GM19328 (cell line): Measurements from ENCODE around the gene HSD17B3.
"Not testable (repeated sequence)": the region's sequence is repeated elsewhere in the genome, so short reads cannot be mapped to it uniquely, and the experiment has no call there.

Experiments used
- ATAC-seq: cut with Tn5 transposase; IDR thresholded peaks from one replicate; pipeline ENCODE4 v1.9.1; 2021; ENCODE audit warnings: mild to moderate bottlenecking, moderate library complexity; ENCODE audit not compliant: unreplicated experiment

HSD17B3 gene

DNA sequence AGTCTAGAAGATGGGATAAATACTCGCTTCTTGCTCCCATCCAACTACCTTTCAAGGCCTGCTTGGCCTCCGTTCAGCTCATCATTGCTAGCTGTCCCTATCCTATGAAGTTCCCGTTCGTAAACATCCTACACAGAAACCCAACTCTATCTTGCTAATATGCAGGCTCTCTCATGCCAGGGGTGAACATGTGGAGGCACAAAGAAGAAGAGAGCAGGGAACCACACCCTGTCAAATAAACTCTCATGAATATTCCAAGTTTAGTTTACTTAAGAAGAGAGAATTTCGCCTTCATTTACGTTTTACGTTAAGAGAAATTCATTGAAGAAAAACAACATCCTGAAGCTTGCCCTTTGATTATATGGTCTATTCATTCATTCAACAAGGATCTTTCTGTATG is 7.9 kb upstream of the HSD17B3 start:
- no peak for ATAC-seq

DNA sequence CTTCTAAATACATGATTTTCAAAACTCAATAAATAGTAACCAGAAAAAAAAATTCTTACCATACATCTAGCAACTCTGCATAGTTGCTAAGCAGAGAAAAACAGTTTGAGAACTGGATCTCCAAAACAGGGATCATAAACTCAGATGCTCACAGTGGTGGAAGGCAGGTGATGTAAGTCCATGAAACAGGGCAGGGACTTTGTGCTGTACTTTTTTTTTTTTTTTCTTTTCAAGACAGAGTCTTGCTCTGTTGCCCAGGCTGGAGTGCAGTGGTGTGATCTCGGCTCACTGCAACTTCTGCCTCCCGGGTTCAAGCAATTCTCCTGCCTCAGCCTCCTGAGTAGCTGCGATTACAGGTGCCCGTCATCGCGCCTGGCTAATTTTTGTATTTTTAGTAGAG is 5.0 kb upstream of the HSD17B3 start:
- ATAC-seq: not testable (repeated sequence)

DNA sequence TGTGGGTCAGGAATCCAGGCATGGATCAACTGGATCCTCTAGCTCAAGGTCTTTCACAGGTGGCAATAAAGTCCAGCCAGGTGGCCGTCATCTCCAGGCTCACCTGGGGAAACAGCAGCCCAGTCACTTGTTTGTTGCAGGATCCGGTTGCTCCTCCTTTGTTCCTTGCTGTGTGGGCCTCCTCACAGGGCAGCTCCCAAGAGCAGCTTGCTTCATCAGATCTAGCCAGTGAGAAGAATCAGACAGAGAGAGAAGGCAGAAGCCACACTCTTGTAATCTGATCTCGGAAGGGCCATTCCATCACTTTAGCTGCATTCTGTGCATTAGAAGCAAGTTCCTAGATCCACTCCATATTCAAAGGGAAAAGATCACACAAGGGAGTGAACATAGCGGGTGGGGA is 3.2 kb upstream of the HSD17B3 start:
- no peak for ATAC-seq

DNA sequence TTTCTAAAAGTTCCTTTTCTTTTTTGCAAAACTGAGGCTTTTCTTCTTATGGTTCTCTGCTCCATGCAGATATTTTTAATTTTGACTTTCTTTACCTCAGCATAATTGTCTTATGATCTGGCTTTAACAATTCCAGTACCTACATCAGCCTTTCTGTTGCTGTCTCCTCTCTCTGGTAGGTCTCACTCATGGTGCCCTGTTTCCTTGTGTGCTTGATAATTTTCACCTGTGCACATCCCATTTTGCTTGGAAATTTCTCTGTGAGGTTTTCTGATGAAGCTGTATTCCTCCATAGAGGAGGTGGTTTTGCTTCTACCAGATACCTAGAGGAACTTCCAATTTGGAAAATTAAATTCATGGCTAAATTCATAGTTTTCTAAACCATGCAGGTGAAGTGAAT is 2.3 kb upstream of the HSD17B3 start:
- no peak for ATAC-seq

DNA sequence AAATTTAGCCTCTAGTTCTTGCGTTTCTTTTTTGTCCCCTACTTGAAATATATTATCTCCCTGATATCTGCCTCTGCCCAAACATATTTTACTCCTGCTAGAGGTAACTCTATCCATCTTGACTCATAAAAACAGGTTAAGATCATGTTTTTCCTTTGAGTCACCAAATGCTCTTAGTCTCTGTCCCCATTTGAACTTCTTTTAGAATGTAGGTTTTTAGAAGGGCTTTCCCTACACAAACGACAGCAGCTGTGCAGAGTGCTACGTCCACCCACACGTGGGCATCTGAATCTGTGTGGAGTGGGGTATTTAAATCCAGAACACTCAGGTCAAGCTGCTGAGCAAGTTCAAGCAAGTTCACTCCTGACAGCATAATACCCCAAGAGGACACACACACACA is 2.2 kb downstream of the HSD17B3 start:
- no peak for ATAC-seq

DNA sequence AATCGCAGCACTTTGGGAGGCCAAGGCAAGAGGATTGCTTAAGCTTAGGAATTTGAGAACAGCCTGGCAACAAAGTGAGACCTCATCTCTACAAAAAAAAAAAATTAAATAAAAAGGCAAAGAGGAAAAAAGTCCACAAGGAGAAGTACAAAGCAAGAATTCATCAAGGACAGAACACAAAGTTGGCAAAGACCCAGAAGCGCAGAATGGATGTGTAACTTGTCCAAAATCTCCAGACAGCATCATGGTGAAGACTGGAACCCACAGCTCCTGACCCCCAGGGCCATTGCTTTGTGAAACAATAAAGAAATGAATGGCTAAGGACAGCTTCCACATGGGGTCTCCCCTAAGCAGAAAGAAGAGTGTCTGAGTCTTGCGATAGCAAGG is 7.8 kb downstream of the HSD17B3 start:
- ATAC-seq: no peak

DNA sequence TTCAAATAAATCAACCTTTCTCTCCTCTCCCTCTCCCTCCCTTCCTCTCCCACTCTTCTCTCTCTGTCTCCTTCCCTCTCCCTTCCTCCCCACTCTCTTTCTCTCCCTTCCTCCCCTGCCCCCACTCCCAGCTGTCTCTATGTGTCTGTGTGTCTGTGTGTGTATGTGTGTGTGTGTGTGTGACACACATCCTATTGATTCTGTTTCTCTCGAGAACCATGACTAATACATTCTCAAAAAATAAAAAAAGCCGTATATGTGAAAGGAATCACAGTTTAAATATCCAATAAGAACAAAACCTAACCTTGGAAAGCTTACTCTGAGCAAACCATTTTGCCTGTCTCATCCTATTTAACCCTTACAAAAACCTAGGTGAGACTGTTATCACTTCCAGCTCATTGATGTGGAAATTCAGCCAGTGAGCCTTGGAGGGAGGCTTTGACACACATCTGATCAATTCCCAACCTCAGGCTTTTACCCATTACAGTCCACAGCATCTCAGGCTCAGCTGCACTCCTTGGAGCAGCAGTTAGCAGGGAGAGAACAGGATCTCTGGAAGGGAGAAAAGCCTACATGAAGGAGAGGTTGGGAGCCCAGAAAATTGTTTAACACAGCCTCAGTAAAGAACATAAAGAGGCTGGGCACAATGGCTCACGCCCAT is 8.3 kb downstream of the HSD17B3 start:
- ATAC-seq: no peak

DNA sequence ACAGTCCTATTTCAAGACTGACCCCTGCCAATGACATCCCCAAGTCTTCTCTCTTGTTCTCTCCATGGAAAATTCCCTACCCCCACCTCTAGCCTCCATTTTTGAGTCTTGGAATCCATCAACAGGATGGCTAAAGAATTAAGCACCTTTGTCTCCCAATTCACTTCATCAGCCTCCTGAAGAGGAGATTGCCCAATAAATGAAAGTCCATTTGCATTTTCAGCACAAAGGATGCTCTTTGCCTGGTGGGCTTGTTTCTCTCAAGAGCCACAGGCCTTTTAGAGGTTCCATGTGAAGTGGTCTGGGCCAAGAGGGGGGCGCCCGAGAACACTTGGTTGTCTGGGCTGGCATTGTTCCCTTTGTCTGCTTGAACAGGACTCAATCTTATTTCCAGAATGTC is 12.6 kb downstream of the HSD17B3 start:
- ATAC-seq: no peak

DNA sequence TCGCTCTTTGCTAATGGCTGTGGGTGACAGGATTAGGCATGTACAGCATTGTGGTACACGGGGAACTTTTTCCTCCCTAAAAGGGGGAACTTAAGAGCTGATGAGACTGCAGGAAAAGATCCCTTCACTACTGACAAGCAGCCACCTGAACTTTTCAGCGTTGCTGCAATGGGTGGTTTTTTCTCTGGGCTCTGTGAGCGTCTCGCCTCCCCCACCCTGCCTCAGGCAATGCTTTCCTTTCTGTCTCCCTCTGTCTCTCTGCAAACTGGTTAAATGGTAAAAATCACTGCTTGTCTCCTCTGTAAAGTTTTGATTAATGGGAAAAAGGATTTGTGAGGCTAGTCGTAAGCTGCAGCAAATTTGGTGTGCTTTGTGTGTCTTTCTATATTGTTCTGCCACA is 20.3 kb downstream of the HSD17B3 start:
- no peak for ATAC-seq

DNA sequence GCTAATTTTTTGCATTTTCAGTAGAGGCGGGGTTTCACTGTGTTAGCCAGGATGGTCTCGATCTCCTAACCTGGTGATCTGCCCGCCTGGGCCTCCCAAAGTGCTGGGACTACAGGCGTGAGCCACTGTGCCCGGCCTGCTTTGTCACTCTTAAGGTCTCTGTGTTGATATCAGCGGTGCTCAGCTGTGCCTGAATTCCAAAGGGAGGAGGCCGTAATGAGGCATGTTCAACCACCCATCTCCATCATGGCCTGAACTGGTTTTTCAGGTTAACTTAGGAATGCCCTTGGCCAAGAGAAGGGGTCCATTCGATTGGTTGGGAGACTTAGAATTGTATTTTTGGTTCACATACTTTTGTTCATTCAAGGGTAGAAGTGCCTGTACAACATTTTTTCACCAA is 22.0 kb downstream of the HSD17B3 start:
- ATAC-seq: no peak

DNA sequence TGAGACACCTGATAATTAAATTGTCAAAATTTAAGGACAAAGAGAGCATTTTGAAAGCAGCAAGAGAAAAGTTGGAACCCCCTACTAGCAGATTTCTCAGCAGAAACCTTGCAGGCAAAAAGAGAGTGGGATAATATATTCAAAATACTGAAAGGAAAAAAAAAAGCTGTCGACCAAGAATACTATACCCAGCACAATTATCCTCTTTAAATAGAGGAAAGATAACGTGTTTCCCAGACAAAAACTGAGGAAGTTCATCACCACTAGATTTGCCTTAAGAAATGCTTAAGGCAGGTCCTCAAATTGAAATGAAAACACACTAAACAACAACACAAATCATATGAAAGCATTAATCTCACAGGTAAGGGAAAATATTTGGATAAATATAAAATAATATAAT is 27.0 kb downstream of the HSD17B3 start:
- no peak for ATAC-seq

DNA sequence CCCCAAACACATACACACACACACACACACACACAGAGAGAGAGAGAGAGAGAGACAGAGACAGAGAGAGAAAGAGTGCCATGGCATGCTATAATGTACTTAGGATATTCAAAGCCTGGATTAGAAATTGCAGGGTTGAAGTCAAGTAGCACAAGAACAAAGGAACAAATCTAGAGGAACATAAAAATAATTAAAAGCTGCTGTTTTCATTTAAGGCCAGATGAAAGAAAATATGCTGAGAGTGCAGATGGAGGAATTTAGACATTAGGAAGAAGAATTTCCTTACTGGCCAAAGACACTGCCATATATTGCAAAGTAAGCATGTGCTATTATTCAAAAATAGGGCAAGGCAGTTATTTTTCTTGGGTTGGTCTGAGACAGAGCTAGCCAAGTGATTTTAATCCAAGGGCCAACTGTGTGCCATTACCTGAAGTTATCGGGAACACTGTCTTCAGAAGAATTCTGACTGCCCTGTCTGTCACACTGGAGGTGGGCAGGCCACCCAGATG is 31.7 kb downstream of the HSD17B3 start:
- no peak for ATAC-seq

DNA sequence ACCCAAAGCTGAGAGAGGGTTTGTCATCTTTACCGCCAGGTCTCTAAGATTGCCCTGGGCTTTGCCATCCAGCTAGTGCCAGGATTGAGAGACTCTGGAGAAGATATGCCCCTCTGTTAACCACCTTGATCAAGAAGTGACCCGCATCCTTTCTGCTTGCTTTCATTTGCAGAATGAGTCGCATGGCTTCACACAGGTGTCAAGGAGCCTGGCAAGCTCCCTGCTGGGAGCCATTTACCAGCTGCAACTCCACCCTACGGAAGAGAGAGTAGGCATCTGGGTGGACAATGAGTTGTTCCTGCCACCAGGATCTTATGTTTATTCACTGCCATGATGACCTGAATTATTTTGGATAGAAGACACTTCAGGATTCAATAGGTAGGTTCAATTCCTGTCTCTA is 43.0 kb downstream of the HSD17B3 start:
- no peak for ATAC-seq

DNA sequence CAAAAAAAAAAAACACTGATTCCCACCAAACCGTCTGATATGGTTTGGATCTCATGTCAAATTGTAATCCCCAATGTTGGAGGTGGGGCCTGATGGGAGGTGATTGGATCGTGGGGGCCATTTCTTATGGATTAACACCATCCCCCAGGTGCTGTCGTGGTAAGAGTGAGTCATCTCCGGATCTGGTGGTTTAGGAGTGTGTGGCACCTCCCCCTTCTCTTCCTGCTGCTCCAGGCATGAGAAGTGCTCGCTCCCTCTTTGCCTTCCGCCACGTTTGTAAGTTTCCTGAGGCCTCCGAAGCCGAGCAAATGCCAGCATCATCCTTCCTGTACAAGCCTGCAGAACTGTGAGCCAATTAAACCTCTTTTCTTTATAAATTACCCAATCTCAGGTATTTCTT is 45.2 kb downstream of the HSD17B3 start:
- ATAC-seq: no peak

DNA sequence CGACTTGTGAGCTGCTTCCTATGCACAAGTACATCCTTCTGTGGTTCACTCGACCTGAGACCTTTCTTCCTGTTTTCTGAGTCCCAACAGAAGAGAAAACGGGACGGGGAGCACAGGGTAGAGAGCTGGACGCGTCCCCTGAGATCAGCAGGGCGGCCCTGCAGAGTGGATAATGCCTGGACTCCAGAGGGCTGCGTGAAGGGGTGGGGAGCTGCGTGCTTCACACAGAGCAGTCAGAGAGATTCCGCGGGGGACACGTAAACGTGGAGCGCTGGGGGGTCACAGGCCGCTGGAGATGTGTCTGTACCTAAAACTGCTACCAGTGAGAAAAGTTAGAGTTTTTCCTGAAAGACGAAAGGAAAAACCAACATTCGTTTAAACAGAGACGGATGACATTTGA is 46.3 kb downstream of the HSD17B3 start:
- no peak for ATAC-seq

DNA sequence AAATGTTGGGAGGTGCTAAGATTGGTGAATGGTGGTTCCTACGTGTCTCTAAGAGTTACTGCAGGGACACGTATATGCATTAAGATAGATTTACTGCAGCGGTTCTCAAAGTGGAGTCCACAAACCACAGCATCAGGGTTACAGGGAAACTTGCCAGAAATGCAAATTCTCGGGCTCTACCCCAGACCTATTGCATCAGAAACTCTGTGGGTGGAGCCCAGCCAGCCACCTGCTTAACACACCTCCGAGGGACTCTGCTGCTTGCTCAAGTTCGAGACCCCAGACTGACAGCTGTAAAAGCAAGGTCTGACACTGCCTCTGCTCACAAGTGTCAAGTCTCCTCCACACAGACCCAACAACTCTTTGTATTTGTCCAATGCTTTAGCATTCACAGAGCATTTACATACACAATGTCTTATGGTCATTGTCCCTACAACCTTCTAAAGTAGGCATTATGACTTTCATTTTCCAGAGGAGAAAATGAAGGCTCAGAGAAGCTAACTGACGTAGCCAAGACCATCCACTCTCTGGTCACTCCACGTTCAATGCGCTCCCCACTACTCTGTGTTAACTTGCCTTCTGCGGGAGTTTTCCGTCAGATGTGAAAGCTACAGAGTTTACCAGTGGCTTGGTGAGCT is 48.8 kb downstream of the HSD17B3 start:
- ATAC-seq: no peak

DNA sequence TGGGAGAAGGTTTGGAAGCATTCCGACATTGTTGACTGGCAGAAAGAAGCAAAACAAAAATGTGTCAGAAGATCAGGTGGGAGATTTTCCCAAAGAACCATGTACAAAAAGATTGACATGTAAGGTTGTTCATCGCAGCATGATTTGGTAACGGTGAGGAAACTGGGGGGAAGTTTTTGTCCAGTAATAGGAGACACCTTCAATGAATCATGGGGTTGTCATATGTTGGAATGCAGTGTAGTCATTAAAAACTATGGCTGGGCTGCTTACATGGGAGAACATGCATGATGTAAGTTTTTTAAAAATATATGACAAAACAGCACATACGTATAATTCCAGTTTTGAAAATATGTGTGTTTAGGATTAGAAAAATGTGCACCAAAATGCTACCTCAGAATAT is 50.5 kb downstream of the HSD17B3 start:
- no peak for ATAC-seq

DNA sequence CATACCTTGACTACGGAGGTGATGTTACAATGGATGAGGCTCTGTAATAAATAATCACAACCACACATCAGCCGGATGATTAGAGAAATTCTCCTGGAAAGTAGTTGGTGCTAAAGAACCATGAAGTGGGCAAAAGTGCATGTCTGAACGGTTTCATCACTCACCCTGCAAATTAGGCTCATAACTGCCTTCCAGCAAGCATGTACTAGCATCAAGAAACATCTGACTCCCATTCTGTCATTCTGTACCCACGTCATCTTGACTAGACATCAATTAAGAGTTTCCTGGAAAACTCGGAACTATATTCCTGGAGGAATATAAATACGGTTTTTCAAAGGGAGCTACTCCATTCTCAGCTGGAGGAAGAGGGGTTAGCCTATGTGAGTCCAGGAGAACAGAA is 52.2 kb downstream of the HSD17B3 start:
- no peak for ATAC-seq

DNA sequence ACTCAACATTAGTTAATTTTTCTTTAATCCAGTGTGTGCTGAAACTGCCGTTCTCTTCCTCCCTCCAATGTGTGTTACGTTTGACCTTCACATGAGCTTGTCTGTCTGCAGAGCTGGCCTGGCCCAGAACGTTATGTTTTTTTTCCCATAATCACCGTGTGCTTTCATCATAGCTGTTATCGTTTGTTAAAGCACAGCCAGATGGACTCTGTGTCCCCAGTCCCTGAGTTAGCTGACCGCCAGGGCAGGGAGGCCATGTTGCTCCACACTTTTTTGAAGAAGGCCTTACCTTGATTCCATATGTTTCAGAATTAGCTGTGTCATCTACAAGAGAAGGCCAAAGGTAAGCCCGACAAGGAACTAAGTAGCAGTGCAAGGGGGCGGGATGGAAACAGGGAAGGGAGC is 55.7 kb downstream of the HSD17B3 start:
- no peak for ATAC-seq

DNA sequence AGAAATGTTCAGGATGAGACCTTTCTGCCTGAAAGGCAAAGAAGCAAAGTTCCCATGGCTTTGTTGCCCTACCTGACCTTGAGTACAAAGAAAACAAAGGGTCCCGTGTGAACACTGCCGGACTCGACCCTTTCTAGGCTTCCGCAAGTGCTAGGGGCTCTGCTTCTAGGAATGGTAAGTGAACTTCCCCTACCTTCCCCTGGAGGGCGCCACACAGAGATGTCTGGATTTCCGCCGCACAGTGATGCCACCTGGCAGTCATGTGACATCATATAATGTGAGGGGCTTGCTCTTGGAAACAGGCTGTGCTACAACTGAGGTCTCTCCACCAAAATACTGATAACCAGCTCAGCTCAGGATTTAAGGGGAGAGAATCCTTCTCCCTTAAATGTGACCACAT is 56.6 kb downstream of the HSD17B3 start:
- ATAC-seq: no peak

DNA sequence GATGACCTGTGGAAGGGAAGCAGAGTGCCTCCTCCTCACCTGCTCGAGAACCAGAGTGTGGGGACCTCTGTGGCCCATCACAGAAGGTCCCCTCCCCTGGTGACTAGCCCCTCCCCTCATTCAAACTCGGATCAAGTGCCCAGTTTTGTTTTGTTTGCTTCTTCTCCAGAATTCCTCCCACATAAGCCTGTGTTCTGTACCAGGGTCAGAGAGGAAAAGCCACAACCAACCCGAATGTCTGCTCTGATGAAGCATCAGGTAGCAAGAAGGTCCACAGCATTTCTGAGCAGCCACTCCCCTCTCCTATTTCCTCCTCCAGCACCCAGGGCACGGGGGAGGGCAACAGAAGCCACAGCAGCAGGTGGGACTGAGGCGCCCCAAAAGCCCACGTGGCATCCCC is 58.2 kb downstream of the HSD17B3 start:
- no peak for ATAC-seq

DNA sequence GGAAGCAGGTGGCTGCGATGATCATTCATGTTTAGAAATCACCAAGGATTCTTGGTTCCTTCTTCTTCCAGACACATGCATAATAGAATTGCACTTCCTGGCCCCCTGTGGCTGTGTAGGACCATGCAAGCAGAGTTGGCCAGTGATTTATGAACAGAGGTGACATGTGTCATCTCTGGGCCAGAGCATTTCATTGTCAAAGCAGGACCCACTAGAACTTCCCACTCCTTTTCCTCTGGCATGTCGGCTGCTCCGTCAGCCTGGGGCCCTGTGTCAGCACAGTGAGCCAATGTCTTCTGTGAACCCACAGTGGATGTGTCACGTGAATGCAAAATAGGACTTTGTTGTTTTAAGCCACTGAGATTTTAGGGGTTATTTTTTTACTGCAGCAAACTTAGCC is 59.2 kb downstream of the HSD17B3 start:
- ATAC-seq: no peak

DNA sequence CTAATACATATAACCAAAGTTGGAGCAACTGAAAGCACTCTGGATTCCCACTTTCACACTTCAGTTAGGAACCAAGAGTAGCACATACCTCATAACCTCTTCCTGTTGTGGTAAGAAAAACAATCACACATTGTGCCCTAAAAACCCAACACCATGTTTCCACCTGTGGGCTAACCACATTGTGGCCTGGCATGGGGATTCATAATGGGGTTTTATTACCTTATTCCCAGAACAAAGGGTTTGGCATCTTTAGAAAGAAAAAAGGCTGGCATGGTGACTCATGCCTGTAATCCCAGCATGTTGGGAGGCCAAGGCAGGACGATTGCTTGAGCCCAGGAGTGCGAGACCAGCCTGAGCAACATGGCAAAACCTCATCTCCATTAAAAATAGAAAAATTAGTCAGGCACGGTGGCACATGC is 60.6 kb downstream of the HSD17B3 start:
- ATAC-seq: no peak
